GM12878 (cell line): Measurements from ENCODE around the gene MGAT5.

Source experiments
- CHD2 ChIP-seq: IDR thresholded peaks from 2 replicates; pipeline ENCODE4 v1.6.1; 2011; ENCODE audit warnings: low read depth, low read length, improper control_type of control experiment, borderline replicate concordance
- HDGF ChIP-seq: fragments of 450-650 bp; IDR thresholded peaks from 2 replicates; pipeline ENCODE4 v1.6.1; 2016; ENCODE audit warnings: antibody characterized with exemption
- JUNB ChIP-seq: IDR thresholded peaks from 2 replicates; pipeline ENCODE4 v1.6.1; 2016; ENCODE audit warnings: antibody characterized with exemption, mild to moderate bottlenecking
- NR2C1 ChIP-seq: fragments of 450-650 bp; IDR thresholded peaks from 2 replicates; pipeline ENCODE4 v1.6.1; 2017; ENCODE audit warnings: antibody characterized with exemption, mild to moderate bottlenecking, moderate library complexity
- POLR2A ChIP-seq: IDR thresholded peaks from 2 replicates; pipeline ENCODE4 v1.6.1; 2011; ENCODE audit warnings: low read depth, mild to moderate bottlenecking, low read length
- RCOR1 ChIP-seq: conservative IDR thresholded peaks from 2 replicates; pipeline ENCODE4 v1.6.1; 2012; ENCODE audit warnings: low read depth, low read length, improper control_type of control experiment
- SP1 ChIP-seq: IDR thresholded peaks from one replicate; pipeline ENCODE4 v1.6.1; 2011; ENCODE audit warnings: low read depth, low read length
- SUZ12 ChIP-seq: fragments of 200-600 bp; sonication (generic); IDR thresholded peaks from one replicate; pipeline ENCODE4 v1.6.1; 2018; ENCODE audit warnings: antibody characterized with exemption, mild to moderate bottlenecking; ENCODE audit not compliant: unreplicated experiment
- ZNF24 ChIP-seq: fragments of 450-650 bp; IDR thresholded peaks from 2 replicates; pipeline ENCODE4 v1.6.1; 2017; ENCODE audit warnings: antibody characterized with exemption, mild to moderate bottlenecking
- ZNF274 ChIP-seq: IDR thresholded peaks from one replicate; pipeline ENCODE4 v1.8.0; 2011; ENCODE audit not compliant: insufficient read length, insufficient read depth
- TF ChIP-seq, protein P1 (sequence below), 3 experiments: IDR thresholded peaks in 2 of 3; conservative IDR thresholded peaks in 1 of 3; 2 replicates each; pipeline ENCODE4 v1.5.1; 2011; ENCODE audit warnings: low read depth in 3 of 3, low read length in 3 of 3, mild to moderate bottlenecking in 3 of 3, control low read depth in 2 of 3, moderate library complexity in 2 of 3, inconsistent platforms in 1 of 3, mixed read lengths in 1 of 3; ENCODE audit not compliant: control insufficient read depth in 2 of 3, insufficient read depth in 1 of 3; ENCODE audit errors: extremely low read depth in 1 of 3
- TF ChIP-seq, protein P2 (sequence below): IDR thresholded peaks from 2 replicates; pipeline ENCODE4 v1.6.1; 2011; ENCODE audit warnings: low read depth, low read length, improper control_type of control experiment, borderline replicate concordance
- TF ChIP-seq, protein P3 (sequence below): fragments of 450-650 bp; IDR thresholded peaks from 2 replicates; pipeline ENCODE4 v1.6.1; 2017; ENCODE audit warnings: mild to moderate bottlenecking
- TF ChIP-seq, protein P4 (sequence below): fragments of 450-650 bp; IDR thresholded peaks from 2 replicates; pipeline ENCODE4 v1.6.1; 2017; ENCODE audit warnings: borderline replicate concordance

DNA sequence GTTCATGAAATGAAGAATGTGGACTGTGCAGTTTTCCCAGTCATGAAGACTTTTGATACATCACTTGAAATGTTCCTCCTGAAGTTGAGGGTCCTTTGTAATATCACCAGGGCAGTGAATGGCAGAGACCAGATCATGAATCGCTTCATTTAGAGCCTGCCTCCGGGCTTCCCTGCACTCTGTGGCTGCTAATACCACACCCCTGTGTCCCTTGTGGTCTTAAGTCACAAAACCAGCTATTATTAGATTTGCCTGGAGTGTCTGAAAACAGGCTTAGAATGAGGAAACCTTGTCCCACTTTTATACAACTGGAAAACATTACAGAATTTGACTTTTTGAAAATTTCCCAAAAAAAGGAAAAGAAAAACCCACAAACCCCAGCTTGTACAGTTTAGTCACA lies 147.9 kb downstream of the MGAT5 start:
- TF ChIP-seq, protein P1, sequence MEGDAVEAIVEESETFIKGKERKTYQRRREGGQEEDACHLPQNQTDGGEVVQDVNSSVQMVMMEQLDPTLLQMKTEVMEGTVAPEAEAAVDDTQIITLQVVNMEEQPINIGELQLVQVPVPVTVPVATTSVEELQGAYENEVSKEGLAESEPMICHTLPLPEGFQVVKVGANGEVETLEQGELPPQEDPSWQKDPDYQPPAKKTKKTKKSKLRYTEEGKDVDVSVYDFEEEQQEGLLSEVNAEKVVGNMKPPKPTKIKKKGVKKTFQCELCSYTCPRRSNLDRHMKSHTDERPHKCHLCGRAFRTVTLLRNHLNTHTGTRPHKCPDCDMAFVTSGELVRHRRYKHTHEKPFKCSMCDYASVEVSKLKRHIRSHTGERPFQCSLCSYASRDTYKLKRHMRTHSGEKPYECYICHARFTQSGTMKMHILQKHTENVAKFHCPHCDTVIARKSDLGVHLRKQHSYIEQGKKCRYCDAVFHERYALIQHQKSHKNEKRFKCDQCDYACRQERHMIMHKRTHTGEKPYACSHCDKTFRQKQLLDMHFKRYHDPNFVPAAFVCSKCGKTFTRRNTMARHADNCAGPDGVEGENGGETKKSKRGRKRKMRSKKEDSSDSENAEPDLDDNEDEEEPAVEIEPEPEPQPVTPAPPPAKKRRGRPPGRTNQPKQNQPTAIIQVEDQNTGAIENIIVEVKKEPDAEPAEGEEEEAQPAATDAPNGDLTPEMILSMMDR (IDR thresholded peaks at IDR 0.05 in 2 of 3, conservative IDR thresholded peaks at IDR 0.05 in 1 of 3; ENCODE audit: control insufficient read depth in 2 of 3, extremely low read depth in 1 of 3, insufficient read depth in 1 of 3, low read depth in 3 of 3, low read length in 3 of 3): no peak
- TF ChIP-seq POLR2A (no peak), JUNB (no peak), SUZ12 (no peak), SP1 (no peak), ZNF24 (no peak), NR2C1 (no peak), CHD2 (no peak), ZNF274 (no peak), HDGF (no peak), RCOR1 (no peak)
- TF ChIP-seq, protein P2, sequence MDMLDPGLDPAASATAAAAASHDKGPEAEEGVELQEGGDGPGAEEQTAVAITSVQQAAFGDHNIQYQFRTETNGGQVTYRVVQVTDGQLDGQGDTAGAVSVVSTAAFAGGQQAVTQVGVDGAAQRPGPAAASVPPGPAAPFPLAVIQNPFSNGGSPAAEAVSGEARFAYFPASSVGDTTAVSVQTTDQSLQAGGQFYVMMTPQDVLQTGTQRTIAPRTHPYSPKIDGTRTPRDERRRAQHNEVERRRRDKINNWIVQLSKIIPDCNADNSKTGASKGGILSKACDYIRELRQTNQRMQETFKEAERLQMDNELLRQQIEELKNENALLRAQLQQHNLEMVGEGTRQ: no peak
- TF ChIP-seq, protein P3, sequence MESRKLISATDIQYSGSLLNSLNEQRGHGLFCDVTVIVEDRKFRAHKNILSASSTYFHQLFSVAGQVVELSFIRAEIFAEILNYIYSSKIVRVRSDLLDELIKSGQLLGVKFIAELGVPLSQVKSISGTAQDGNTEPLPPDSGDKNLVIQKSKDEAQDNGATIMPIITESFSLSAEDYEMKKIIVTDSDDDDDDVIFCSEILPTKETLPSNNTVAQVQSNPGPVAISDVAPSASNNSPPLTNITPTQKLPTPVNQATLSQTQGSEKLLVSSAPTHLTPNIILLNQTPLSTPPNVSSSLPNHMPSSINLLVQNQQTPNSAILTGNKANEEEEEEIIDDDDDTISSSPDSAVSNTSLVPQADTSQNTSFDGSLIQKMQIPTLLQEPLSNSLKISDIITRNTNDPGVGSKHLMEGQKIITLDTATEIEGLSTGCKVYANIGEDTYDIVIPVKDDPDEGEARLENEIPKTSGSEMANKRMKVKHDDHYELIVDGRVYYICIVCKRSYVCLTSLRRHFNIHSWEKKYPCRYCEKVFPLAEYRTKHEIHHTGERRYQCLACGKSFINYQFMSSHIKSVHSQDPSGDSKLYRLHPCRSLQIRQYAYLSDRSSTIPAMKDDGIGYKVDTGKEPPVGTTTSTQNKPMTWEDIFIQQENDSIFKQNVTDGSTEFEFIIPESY: no peak
- TF ChIP-seq, protein P4, sequence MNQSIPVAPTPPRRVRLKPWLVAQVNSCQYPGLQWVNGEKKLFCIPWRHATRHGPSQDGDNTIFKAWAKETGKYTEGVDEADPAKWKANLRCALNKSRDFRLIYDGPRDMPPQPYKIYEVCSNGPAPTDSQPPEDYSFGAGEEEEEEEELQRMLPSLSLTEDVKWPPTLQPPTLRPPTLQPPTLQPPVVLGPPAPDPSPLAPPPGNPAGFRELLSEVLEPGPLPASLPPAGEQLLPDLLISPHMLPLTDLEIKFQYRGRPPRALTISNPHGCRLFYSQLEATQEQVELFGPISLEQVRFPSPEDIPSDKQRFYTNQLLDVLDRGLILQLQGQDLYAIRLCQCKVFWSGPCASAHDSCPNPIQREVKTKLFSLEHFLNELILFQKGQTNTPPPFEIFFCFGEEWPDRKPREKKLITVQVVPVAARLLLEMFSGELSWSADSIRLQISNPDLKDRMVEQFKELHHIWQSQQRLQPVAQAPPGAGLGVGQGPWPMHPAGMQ: no peak
